DND-41 (cell line): Measurements from ENCODE around the gene ZCCHC10.
"Not testable (repeated sequence)": the region's sequence is repeated elsewhere in the genome, so short reads cannot be mapped to it uniquely, and the experiment has no call there.

ENCODE experiments used
- ATAC-seq: fragments of 200-7000 bp; cut with Tn5 transposase; 3 replicates; pipeline ENCODE4 v1.9.1; 2021; ENCODE audit warnings: low read depth; ENCODE audit not compliant: insufficient read depth
- DNase-seq: peaks from one replicate; pipeline ENCODE4 v3.0.0-alpha.2; 2020
- H2AFZ ChIP-seq: 2 replicates; pipeline ENCODE4 v1.6.0; 2012; ENCODE audit warnings: low read depth, low read length
- H3K27ac ChIP-seq: 2 replicates; pipeline ENCODE4 v1.5.1; 2012; ENCODE audit warnings: low read length, inconsistent platforms
- H3K27me3 ChIP-seq: fragments of 200-600 bp; sonication (generic); 2 replicates; pipeline ENCODE4 v1.6.0; 2012; ENCODE audit warnings: low read length, mild to moderate bottlenecking, inconsistent platforms; ENCODE audit not compliant: insufficient read depth, poor library complexity
- H3K36me3 ChIP-seq: 2 replicates; pipeline ENCODE4 v1.5.1; 2012; ENCODE audit warnings: low read length, inconsistent platforms; ENCODE audit not compliant: insufficient read depth
- H3K4me1 ChIP-seq: 2 replicates; pipeline ENCODE4 v1.5.1; 2012; ENCODE audit warnings: mild to moderate bottlenecking, low read length; ENCODE audit not compliant: insufficient read depth
- H3K4me2 ChIP-seq: 2 replicates; pipeline ENCODE4 v1.6.0; 2012; ENCODE audit warnings: mild to moderate bottlenecking, moderate library complexity, low read length, inconsistent platforms; ENCODE audit not compliant: insufficient read depth
- H3K4me3 ChIP-seq, 2 experiments: fragments of 200-600 bp in 1 of 2; shearing (Covaris generic) in 1 of 2; 2 replicates each; pipeline ENCODE4 v1.5.1; 2012 to 2016; ENCODE audit warnings: inconsistent platforms in 2 of 2, low read length in 2 of 2, mild to moderate bottlenecking in 2 of 2, low read depth in 1 of 2, moderate library complexity in 1 of 2
- H3K79me2 ChIP-seq: 2 replicates; pipeline ENCODE4 v1.6.0; 2012; ENCODE audit warnings: low read length, inconsistent platforms; ENCODE audit not compliant: insufficient read depth
- H3K9ac ChIP-seq: 2 replicates; pipeline ENCODE4 v1.6.0; 2012; ENCODE audit warnings: low read depth, mild to moderate bottlenecking, inconsistent platforms, low read length, moderate library complexity
- H3K9me3 ChIP-seq: 2 replicates; pipeline ENCODE4 v1.5.1; 2012; ENCODE audit warnings: low read length, moderate library complexity, mild to moderate bottlenecking, inconsistent platforms; ENCODE audit not compliant: insufficient read depth, severe bottlenecking
- H4K20me1 ChIP-seq: 2 replicates; pipeline ENCODE4 v1.6.0; 2012; ENCODE audit warnings: low read length; ENCODE audit not compliant: insufficient read depth
- EZH2 ChIP-seq: IDR thresholded peaks from 3 replicates; pipeline ENCODE4 v1.6.1; 2012; ENCODE audit warnings: borderline replicate concordance, low read depth, mild to moderate bottlenecking, moderate library complexity, low read length, inconsistent platforms; ENCODE audit not compliant: severe bottlenecking
- TF ChIP-seq, protein P1 (sequence below): IDR thresholded peaks from 2 replicates; pipeline ENCODE4 v1.5.1; 2012; ENCODE audit warnings: borderline replicate concordance, low read length, moderate library complexity, mild to moderate bottlenecking; ENCODE audit not compliant: poor library complexity, severe bottlenecking; ENCODE audit errors: extremely low read depth

The ZCCHC10 gene

DNA sequence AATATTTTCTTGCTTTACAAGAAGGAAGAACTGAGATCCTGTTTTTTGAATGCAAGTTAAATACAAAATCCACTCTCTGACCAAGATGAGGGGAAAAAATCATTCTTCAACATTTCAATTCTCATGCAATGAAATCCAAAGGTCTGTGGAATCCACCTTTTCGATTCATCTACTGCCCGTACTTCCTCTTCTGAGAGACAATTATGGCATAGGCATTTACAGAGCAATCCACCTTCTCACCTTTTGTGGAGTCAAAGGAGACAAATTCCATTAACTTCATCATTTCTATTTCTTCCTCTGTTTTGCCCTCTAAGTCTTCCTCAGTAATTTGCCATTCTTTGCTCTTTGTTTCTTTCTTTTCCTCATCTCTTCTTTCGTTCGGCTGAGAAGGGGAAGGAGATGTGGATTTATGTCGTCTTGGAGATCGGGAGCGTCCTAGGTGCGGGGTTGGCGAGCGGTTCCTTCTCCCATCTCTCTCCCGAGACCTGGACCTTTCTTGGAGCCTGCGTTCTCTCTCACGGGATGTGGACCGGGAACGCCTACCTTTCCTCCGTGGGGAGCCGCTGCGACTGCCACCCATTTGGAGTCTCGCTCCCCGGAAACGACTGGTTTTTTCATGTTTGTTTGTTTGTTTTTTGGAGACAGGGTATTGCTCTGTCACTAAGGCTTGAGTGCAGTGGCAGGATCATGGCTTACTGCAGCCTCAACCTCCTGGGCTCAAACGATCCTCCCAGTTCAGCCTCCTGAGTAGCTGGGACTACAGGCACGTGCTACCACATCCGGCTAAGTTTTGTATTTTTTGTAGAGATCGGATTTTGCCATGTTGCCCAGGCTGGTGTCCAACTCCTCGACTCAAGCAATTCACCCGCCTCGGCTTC lies 38.6 kb downstream of the ZCCHC10 start:
- Histone ChIP-seq H3K4me3 (no peak overlapping the region), H3K4me2 (no peak overlapping the region), H3K9ac (no peak overlapping the region), H3K9me3 (no peaks in the 10 kb centered on the region), H3K36me3 (no peaks in the 10 kb centered on the region), H3K79me2 (no peaks in the 10 kb centered on the region), H3K4me1 (no peaks in the 10 kb centered on the region), H3K27me3 (no peaks in the 10 kb centered on the region), H4K20me1 (no peaks in the 10 kb centered on the region), H3K27ac (no peak overlapping the region), H2AFZ (no peak overlapping the region)
- no peak for TF ChIP-seq EZH2
- TF ChIP-seq, protein P1, sequence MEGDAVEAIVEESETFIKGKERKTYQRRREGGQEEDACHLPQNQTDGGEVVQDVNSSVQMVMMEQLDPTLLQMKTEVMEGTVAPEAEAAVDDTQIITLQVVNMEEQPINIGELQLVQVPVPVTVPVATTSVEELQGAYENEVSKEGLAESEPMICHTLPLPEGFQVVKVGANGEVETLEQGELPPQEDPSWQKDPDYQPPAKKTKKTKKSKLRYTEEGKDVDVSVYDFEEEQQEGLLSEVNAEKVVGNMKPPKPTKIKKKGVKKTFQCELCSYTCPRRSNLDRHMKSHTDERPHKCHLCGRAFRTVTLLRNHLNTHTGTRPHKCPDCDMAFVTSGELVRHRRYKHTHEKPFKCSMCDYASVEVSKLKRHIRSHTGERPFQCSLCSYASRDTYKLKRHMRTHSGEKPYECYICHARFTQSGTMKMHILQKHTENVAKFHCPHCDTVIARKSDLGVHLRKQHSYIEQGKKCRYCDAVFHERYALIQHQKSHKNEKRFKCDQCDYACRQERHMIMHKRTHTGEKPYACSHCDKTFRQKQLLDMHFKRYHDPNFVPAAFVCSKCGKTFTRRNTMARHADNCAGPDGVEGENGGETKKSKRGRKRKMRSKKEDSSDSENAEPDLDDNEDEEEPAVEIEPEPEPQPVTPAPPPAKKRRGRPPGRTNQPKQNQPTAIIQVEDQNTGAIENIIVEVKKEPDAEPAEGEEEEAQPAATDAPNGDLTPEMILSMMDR, result no peak
- DNase-seq (no peak), ATAC-seq (no peak)

DNA sequence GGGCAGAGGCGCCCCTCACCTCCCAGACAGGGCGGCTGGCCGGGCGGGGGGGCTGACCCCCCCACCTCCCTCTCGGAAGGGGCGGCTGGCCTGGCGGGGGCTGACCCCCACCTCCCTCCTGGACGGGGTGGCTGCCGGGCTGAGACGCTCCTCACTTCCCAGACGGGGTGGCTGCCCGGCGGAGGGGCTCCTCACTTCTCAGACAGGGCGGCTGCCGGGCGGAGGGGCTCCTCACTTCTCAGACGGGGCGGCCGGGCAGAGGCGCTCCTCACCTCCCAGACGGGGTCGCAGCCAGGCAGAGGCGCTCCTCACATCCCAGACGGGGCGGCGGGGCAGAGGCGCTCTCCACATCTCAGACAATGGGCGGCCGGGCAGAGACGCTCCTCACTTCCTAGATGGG lies 43.4 kb downstream of the ZCCHC10 start:
- not testable (repeated sequence) for H3K4me2 ChIP-seq, H4K20me1 ChIP-seq, H3K79me2 ChIP-seq, H3K36me3 ChIP-seq, ATAC-seq, H3K9me3 ChIP-seq, H3K27me3 ChIP-seq, H3K4me3 ChIP-seq, H2AFZ ChIP-seq, H3K9ac ChIP-seq, H3K4me1 ChIP-seq, DNase-seq, H3K27ac ChIP-seq

DNA sequence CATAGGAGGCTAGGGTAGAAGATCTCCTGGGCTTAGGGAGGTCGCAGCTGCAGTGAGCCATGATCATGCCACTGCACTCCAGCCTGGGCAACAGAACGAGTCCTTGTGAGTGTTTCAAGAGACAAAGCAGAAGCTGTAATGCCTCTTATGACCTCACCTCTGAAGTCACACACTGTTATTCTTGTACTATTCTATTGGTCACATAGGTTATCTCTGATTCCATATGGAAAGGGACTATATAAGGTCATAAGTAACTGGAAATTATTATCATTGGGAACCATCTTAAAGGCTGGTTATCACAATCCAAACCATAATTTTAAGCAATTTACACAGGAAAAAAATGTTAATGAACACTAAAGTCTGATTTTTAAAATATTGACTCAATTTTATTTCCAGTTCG lies 45.1 kb downstream of the ZCCHC10 start:
- Histone ChIP-seq H3K4me3 (no peak overlapping the region), H3K79me2 (no peaks in the 10 kb centered on the region), H3K4me2 (no peak overlapping the region), H3K9me3 (no peaks in the 10 kb centered on the region), H3K27ac (no peak overlapping the region), H3K36me3 (no peaks in the 10 kb centered on the region), H3K27me3 (no peaks in the 10 kb centered on the region), H3K4me1 (no peaks in the 10 kb centered on the region), H2AFZ (no peak overlapping the region), H4K20me1 (no peaks in the 10 kb centered on the region), H3K9ac (no peak overlapping the region)
- DNase-seq (no peak), ATAC-seq (no peak)
- TF ChIP-seq, protein P1, result no peak

DNA sequence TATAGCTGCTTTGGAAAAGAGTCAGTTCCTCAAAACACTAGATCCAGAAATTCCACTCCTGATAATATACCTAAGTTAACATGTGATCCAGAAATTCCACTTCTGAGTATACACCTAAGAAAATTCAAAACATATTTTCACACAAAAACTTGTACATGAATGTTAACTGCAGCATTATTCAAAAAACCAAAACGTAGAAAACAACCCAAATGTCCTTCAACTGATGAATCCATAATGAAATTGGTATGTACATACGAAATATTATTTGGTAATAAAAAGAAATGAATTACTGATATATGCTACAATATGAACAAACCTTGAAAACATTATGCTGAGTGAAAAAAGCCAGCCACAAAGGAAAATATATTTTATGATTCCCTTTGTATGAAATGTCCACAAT lies 46.4 kb downstream of the ZCCHC10 start:
- no peak for TF ChIP-seq EZH2
- TF ChIP-seq, protein P1, result no peak
- no peaks in the 10 kb centered on the region for H4K20me1 ChIP-seq
- no peaks in the 10 kb centered on the region for H3K36me3 ChIP-seq
- no peaks in the 10 kb centered on the region for H3K27me3 ChIP-seq
- H3K9me3 ChIP-seq, result no peaks in the 10 kb centered on the region
- H3K9ac ChIP-seq, result no peak overlapping the region
- no peak overlapping the region for H3K27ac ChIP-seq
- H3K79me2 ChIP-seq, result no peaks in the 10 kb centered on the region
- no peak overlapping the region for H3K4me2 ChIP-seq
- no peaks in the 10 kb centered on the region for H3K4me1 ChIP-seq
- ATAC-seq (no peak), DNase-seq (no peak)
- no peak overlapping the region for H2AFZ ChIP-seq
- H3K4me3 ChIP-seq, result no peak overlapping the region
